GM12878 (cell line): ENCODE data around the gene TAS2R9. TPM values are rescaled to one million over a fixed set of nuclear protein-coding genes. Genes with fewer than 3 reads are reported as not detected.

Experiments
- ATAC-seq: fragments of 200-7000 bp; cut with Tn5 transposase; 3 replicates; pipeline ENCODE4 v1.9.1; 2020; ENCODE audit warnings: mild to moderate bottlenecking, moderate library complexity
- BruUV-seq: library from RNA; stranded (reverse); fragments of 400-500 nt; replicated peaks from 2 replicates; lab custom pipeline; 2021; lab: Mats Ljungman, UMichigan
- CTCF ChIA-PET: fragments of 300-600 bp; sonication (Branson Sonifier 250); formaldehyde crosslinking; extraction: SDS; loops from one replicate; lab custom pipeline; 2021; ENCODE audit warnings: inconsistent platforms; lab: Yijun Ruan, JAX
- POLR2A ChIA-PET: fragments of 350-600 bp; formaldehyde crosslinking; extraction: SDS; loops from one replicate; lab custom pipeline; 2021; ENCODE audit warnings: inconsistent platforms; lab: Charles Lee
- RAD21 ChIA-PET: fragments of 300-600 bp; sonication (Branson Sonifier 250); formaldehyde crosslinking; loops from one replicate; lab custom pipeline; 2023; ENCODE audit warnings: antibody characterized with exemption; ENCODE audit not compliant: unreplicated experiment; lab: Charles Lee
- SMC1A ChIA-PET: fragments of 300-600 bp; sonication (Branson Sonifier 250); formaldehyde crosslinking; loops from one replicate; lab custom pipeline; 2023; ENCODE audit not compliant: unreplicated experiment, uncharacterized antibody; lab: Charles Lee
- DNase-seq: peaks from one replicate; pipeline ENCODE4 v3.0.0-alpha.2; 2011; ENCODE audit warnings: low read depth, low spot score
- FAIRE-seq: peaks from 3 replicates; lab custom pipeline; 2011; peaks lifted over from hg19 to GRCh38; lab: Jason Lieb, UNC
- H2AFZ ChIP-seq: 2 replicates; pipeline ENCODE4 v1.6.0; 2011; ENCODE audit warnings: low read depth, low read length, control low read depth; ENCODE audit not compliant: control insufficient read depth
- H3K27ac ChIP-seq: 2 replicates; pipeline ENCODE4 v1.5.1; 2011; ENCODE audit warnings: control low read depth; ENCODE audit not compliant: control insufficient read depth, insufficient read depth
- H3K27me3 ChIP-seq, 2 experiments: replicated peaks in 1 of 2; 2 replicates each; pipeline versions ENCODE4 v1.6.0 to v1.6.1; 2011; ENCODE audit warnings: low read length in 1 of 2; ENCODE audit not compliant: control insufficient read depth in 2 of 2, insufficient read depth in 2 of 2
- H3K36me3 ChIP-seq, 2 experiments: 2 replicates each; pipeline ENCODE4 v1.5.1; 2011; ENCODE audit warnings: low read length in 1 of 2; ENCODE audit not compliant: control insufficient read depth in 2 of 2, insufficient read depth in 2 of 2
- H3K4me1 ChIP-seq: 2 replicates; pipeline ENCODE4 v1.6.1; 2011; ENCODE audit warnings: mild to moderate bottlenecking, low read length, moderate library complexity, mixed read lengths; ENCODE audit not compliant: control insufficient read depth, insufficient read depth
- H3K4me2 ChIP-seq: 2 replicates; pipeline ENCODE4 v1.6.0; 2011; ENCODE audit warnings: control low read depth; ENCODE audit not compliant: control insufficient read depth, insufficient read depth
- H3K4me3 ChIP-seq: fragments of 200-600 bp; sonication (generic); 2 replicates; pipeline ENCODE4 v1.5.1; 2016
- H3K79me2 ChIP-seq: 2 replicates; pipeline ENCODE4 v1.6.0; 2011; ENCODE audit warnings: low read length; ENCODE audit not compliant: control insufficient read depth, insufficient read depth
- H3K9ac ChIP-seq: 2 replicates; pipeline ENCODE4 v1.8.0; 2011; ENCODE audit warnings: low read length, control low read depth, mixed read lengths; ENCODE audit not compliant: control insufficient read depth, insufficient read depth
- H3K9me3 ChIP-seq: replicated peaks from 3 replicates; pipeline ENCODE4 v1.5.1; 2011; ENCODE audit warnings: mild to moderate bottlenecking, low read length; ENCODE audit not compliant: control insufficient read depth, insufficient read depth
- H4K20me1 ChIP-seq: 2 replicates; pipeline ENCODE4 v1.6.0; 2011; ENCODE audit not compliant: control insufficient read depth, insufficient read depth
- ATF7 ChIP-seq: fragments of 450-650 bp; IDR thresholded peaks from 2 replicates; pipeline ENCODE4 v1.6.1; 2016; ENCODE audit warnings: low read depth, mild to moderate bottlenecking
- CEBPB ChIP-seq, 2 experiments: fragments of 150-350 bp in 1 of 2; IDR thresholded peaks; 2 replicates each; pipeline ENCODE4 v1.6.1; 2012 to 2014; ENCODE audit warnings: low read depth in 2 of 2, low read length in 2 of 2, borderline replicate concordance in 1 of 2, inconsistent platforms in 1 of 2
- EGR1 ChIP-seq, 2 experiments: IDR thresholded peaks; 1 replicate in 1 of 2; 2 replicates in 1 of 2; pipeline ENCODE4 v1.6.1; 2011 to 2012; ENCODE audit warnings: low read depth in 2 of 2, low read length in 2 of 2, borderline replicate concordance in 1 of 2, mild to moderate bottlenecking in 1 of 2, moderate library complexity in 1 of 2
- GATAD2B ChIP-seq: fragments of 450-650 bp; conservative IDR thresholded peaks from 2 replicates; pipeline ENCODE4 v1.6.1; 2017; ENCODE audit warnings: low read depth, mild to moderate bottlenecking, moderate library complexity
- NFIC ChIP-seq: IDR thresholded peaks from 2 replicates; pipeline ENCODE4 v1.6.1; 2012; ENCODE audit warnings: low read depth, mild to moderate bottlenecking, inconsistent platforms, low read length, moderate library complexity
- SREBF2 ChIP-seq: IDR thresholded peaks from 2 replicates; pipeline ENCODE4 v1.6.1; 2012; ENCODE audit warnings: mild to moderate bottlenecking, low read length
- STAT1 ChIP-seq: fragments of 450-650 bp; conservative IDR thresholded peaks from 2 replicates; pipeline ENCODE4 v1.6.1; 2014; ENCODE audit warnings: antibody characterized with exemption, mild to moderate bottlenecking
- USF2 ChIP-seq: IDR thresholded peaks from 2 replicates; pipeline ENCODE4 v1.6.1; 2011; ENCODE audit warnings: low read depth, low read length, improper control_type of control experiment, borderline replicate concordance
- WGBS: methylation state at CpG from one replicate; pipeline ENCODE4 v1.1.6; 2016; ENCODE audit warnings: low lambda C conversion rate; ENCODE audit not compliant: insufficient replicate concordance, insufficient coverage; ENCODE audit errors: missing lambda C conversion rate; 5-methylcytosine and 5-hydroxymethylcytosine counted together
- in situ Hi-C: fragments of 300-500 bp; cut with MboI; formaldehyde crosslinking; loops from 9 replicates; pipeline ENCODE4 v1.14.3; 2018; ENCODE audit warnings: mixed read lengths
- intact Hi-C: fragments of 100-400 bp; cut with micrococcal nuclease; formaldehyde crosslinking; loops from one replicate; pipeline ENCODE4 v1.14.2; 2022; ENCODE audit not compliant: unreplicated experiment
- polyA plus RNA-seq, 11 experiments: library from polyadenylated mRNA; depleted of rRNA in 4 of 11; unstranded in 6 of 11; stranded (reverse) in 5 of 11; fragments of >200 nt; fragmentation: Nextera tagmentation in 4 of 11; fragmentation: Illumina TruSeq in 1 of 11; extraction: Ambion mirVana in 4 of 11; extraction: Trizol in 1 of 11; gene quantifications; 1 replicate in 1 of 11; 2 replicates in 10 of 11; pipeline versions ENCODE4 v1.2.1 to v1.2.3, GENCODE V29; 2011 to 2016; ENCODE audit warnings: inconsistent platforms in 2 of 11, missing spikeins in 2 of 11, low read depth in 1 of 11
- small RNA-seq: library from RNA; depleted of rRNA; stranded (forward); fragments of <200 nt; gene quantifications from one replicate; pipeline ENCODE3, GENCODE V24; 2014
- total RNA-seq, 4 experiments: library from RNA; depleted of rRNA in 3 of 4; stranded (reverse); fragments of >200 nt in 3 of 4; fragmentation: Illumina TruSeq in 1 of 4; extraction: Trizol in 1 of 4; gene quantifications; 2 replicates each; pipeline versions ENCODE4 v1.2.1 to v1.2.3, GENCODE V29; 2013 to 2021

TAS2R9 gene
- total and polyA plus RNA-seq, 10 of the 15 experiments (the other 5 are each of a cell fraction or from before 2014, with no cell fraction given): 0.08 to 0.13 TPM; not detected in 8

GRCh38 chr12:10759657-10760056, 50.3 kb downstream of the TAS2R9 start:
- Histone ChIP-seq H3K27ac (no peak overlapping the region), H3K79me2 (no peaks in the 10 kb centered on the region), H3K36me3 (no peaks in the 10 kb centered on the region), H3K9me3 (peaks cover 3% of the 10 kb centered on the region; the same call in 2 of the 3 replicates), H3K4me2 (no peak overlapping the region), H3K4me1 (no peaks in the 10 kb centered on the region), H3K4me3 (no peak overlapping the region), H4K20me1 (no peaks in the 10 kb centered on the region), H2AFZ (no peak overlapping the region), H3K9ac (no peak overlapping the region), H3K27me3 (no peaks in the 10 kb centered on the region)
- DNase-seq (no peak), ATAC-seq (no peak), FAIRE-seq (no peak)
- intact Hi-C loops (no loop called here), in situ Hi-C loops (no loop called here)
- ChIA-PET SMC1A (interaction anchor here (1.0 kb wide), 1 partner anchor 9 kb away, joined by 3 read pairs; no protein-coding TSS in a partner anchor), POLR2A (no interaction called here), CTCF (interaction anchor here (3.5 kb wide), 1 partner anchor 10 kb away, joined by 18 read pairs; no protein-coding TSS in a partner anchor), RAD21 (interaction anchor here (1.7 kb wide), 1 partner anchor 12 kb away, joined by 4 read pairs; no protein-coding TSS in a partner anchor)
- TF ChIP-seq GATAD2B (no peak), CEBPB (IDR thresholded peaks at IDR 0.05; ENCODE audit: borderline replicate concordance in 1 of 2, low read depth in 2 of 2, low read length in 2 of 2) (no peak), NFIC (no peak), ATF7 (no peak), STAT1 (no peak), EGR1 (IDR thresholded peaks at IDR 0.05; ENCODE audit: borderline replicate concordance in 1 of 2, low read depth in 2 of 2, low read length in 2 of 2) (no peak), SREBF2 (no peak), USF2 (no peak)
- no TSS peak for BruUV-seq
- WGBS: 3% methylated on average over 2 of the region's 2 CpGs

Small RNAs within 50 kb of the gene (small RNA-seq; reads per million reads assigned to genes)
- not detected for gene PRR4

Other genes with a start within 250 kb of the TAS2R9 start
Only the 7 nearest of the 15 such genes appear.
- 71.7 and 83.5 TPM in 2 replicates for gene YBX3, start 86.8 kb downstream of the TAS2R9 start, total RNA-seq (2014; rRNA removed)
- gene YBX3, start 86.8 kb downstream of the TAS2R9 start, total RNA-seq (2014; rRNA removed; fragmentation: Illumina TruSeq; extraction: Trizol): 110 TPM in 2 replicates
- gene YBX3, start 86.8 kb downstream of the TAS2R9 start, total RNA-seq (2021): 221 and 234 TPM in 2 replicates
- 97.2 and 98.6 TPM in 2 replicates for gene YBX3, start 86.8 kb downstream of the TAS2R9 start, polyA plus RNA-seq (2011; rRNA removed)
- gene YBX3, start 86.8 kb downstream of the TAS2R9 start, polyA plus RNA-seq (2014; fragmentation: Illumina TruSeq; extraction: Trizol): 162 and 211 TPM in 2 replicates
- 100 to 1,000 TPM in 1 of 2 experiments, 10 to 100 TPM in 1; 49.1 to 113 TPM for gene YBX3, start 86.8 kb downstream of the TAS2R9 start, polyA plus RNA-seq (2014; fragmentation: Nextera tagmentation; extraction: Ambion mirVana)
- 116 and 123 TPM in 2 replicates for gene YBX3, start 86.8 kb downstream of the TAS2R9 start, polyA plus RNA-seq (2014; rRNA removed)
- gene YBX3, start 86.8 kb downstream of the TAS2R9 start, polyA plus RNA-seq (2016; fragmentation: Nextera tagmentation; extraction: Ambion mirVana): 100 to 1,000 TPM in 1 of 2 experiments, 10 to 100 TPM in 1; 25.9 to 169 TPM
- gene TAS2R7, start 7.5 kb downstream of the TAS2R9 start, total RNA-seq (2014; rRNA removed): not detected in 2 replicates
- gene TAS2R7, start 7.5 kb downstream of the TAS2R9 start, total RNA-seq (2014; rRNA removed; fragmentation: Illumina TruSeq; extraction: Trizol): not detected in 2 replicates
- gene TAS2R7, start 7.5 kb downstream of the TAS2R9 start, total RNA-seq (2021): not detected in 2 replicates
- not detected in 2 replicates for gene TAS2R7, start 7.5 kb downstream of the TAS2R9 start, polyA plus RNA-seq (2011; rRNA removed)
- gene TAS2R7, start 7.5 kb downstream of the TAS2R9 start, polyA plus RNA-seq (2014; fragmentation: Illumina TruSeq; extraction: Trizol): not detected in 2 replicates
- not detected for gene TAS2R7, start 7.5 kb downstream of the TAS2R9 start, polyA plus RNA-seq (2014; fragmentation: Nextera tagmentation; extraction: Ambion mirVana)
- gene TAS2R7, start 7.5 kb downstream of the TAS2R9 start, polyA plus RNA-seq (2014; rRNA removed): not detected in 2 replicates
- not detected for gene TAS2R7, start 7.5 kb downstream of the TAS2R9 start, polyA plus RNA-seq (2016; fragmentation: Nextera tagmentation; extraction: Ambion mirVana)
- gene TAS2R8, start 2.9 kb downstream of the TAS2R9 start, total RNA-seq (2014; rRNA removed): not detected in 2 replicates
- gene TAS2R8, start 2.9 kb downstream of the TAS2R9 start, total RNA-seq (2014; rRNA removed; fragmentation: Illumina TruSeq; extraction: Trizol): not detected in 2 replicates
- not detected in 2 replicates for gene TAS2R8, start 2.9 kb downstream of the TAS2R9 start, total RNA-seq (2021)
- 0.13 TPM in 1 of 2 replicates, not detected in the other for gene TAS2R8, start 2.9 kb downstream of the TAS2R9 start, polyA plus RNA-seq (2011; rRNA removed)
- gene TAS2R8, start 2.9 kb downstream of the TAS2R9 start, polyA plus RNA-seq (2014; fragmentation: Illumina TruSeq; extraction: Trizol): not detected in 2 replicates
- not detected for gene TAS2R8, start 2.9 kb downstream of the TAS2R9 start, polyA plus RNA-seq (2014; fragmentation: Nextera tagmentation; extraction: Ambion mirVana)
- gene TAS2R8, start 2.9 kb downstream of the TAS2R9 start, polyA plus RNA-seq (2014; rRNA removed): not detected in 2 replicates
- gene TAS2R8, start 2.9 kb downstream of the TAS2R9 start, polyA plus RNA-seq (2016; fragmentation: Nextera tagmentation; extraction: Ambion mirVana): not detected
- gene TAS2R10, start 16.2 kb upstream of the TAS2R9 start, total RNA-seq (2014; rRNA removed): 0.82 and 1.4 TPM in 2 replicates
- gene TAS2R10, start 16.2 kb upstream of the TAS2R9 start, total RNA-seq (2014; rRNA removed; fragmentation: Illumina TruSeq; extraction: Trizol): 0.85 and 1.0 TPM in 2 replicates
- 0.37 and 0.54 TPM in 2 replicates for gene TAS2R10, start 16.2 kb upstream of the TAS2R9 start, total RNA-seq (2021)
- 0.91 and 2.3 TPM in 2 replicates for gene TAS2R10, start 16.2 kb upstream of the TAS2R9 start, polyA plus RNA-seq (2011; rRNA removed)
- gene TAS2R10, start 16.2 kb upstream of the TAS2R9 start, polyA plus RNA-seq (2014; fragmentation: Illumina TruSeq; extraction: Trizol): 0.29 TPM in 1 of 2 replicates, not detected in the other
- gene TAS2R10, start 16.2 kb upstream of the TAS2R9 start, polyA plus RNA-seq (2014; fragmentation: Nextera tagmentation; extraction: Ambion mirVana): under 1 TPM in 1 of 2 experiments, not detected in 1; 0.11 TPM
- 0.61 TPM in 1 of 2 replicates, not detected in the other for gene TAS2R10, start 16.2 kb upstream of the TAS2R9 start, polyA plus RNA-seq (2014; rRNA removed)
- gene TAS2R10, start 16.2 kb upstream of the TAS2R9 start, polyA plus RNA-seq (2016; fragmentation: Nextera tagmentation; extraction: Ambion mirVana): under 1 TPM; 0.16 to 0.28 TPM
- gene PRR4, start 39.3 kb upstream of the TAS2R9 start, total RNA-seq (2014; rRNA removed): 0.85 and 1.5 TPM in 2 replicates
- 4.5 and 5.4 TPM in 2 replicates for gene PRR4, start 39.3 kb upstream of the TAS2R9 start, total RNA-seq (2014; rRNA removed; fragmentation: Illumina TruSeq; extraction: Trizol)
- gene PRR4, start 39.3 kb upstream of the TAS2R9 start, total RNA-seq (2021): 1.6 and 2.2 TPM in 2 replicates
- 4.8 and 5.7 TPM in 2 replicates for gene PRR4, start 39.3 kb upstream of the TAS2R9 start, polyA plus RNA-seq (2011; rRNA removed)
- gene PRR4, start 39.3 kb upstream of the TAS2R9 start, polyA plus RNA-seq (2014; fragmentation: Illumina TruSeq; extraction: Trizol): 3.6 and 4.5 TPM in 2 replicates
- gene PRR4, start 39.3 kb upstream of the TAS2R9 start, polyA plus RNA-seq (2014; fragmentation: Nextera tagmentation; extraction: Ambion mirVana): 1 to 10 TPM; 1.6 to 2.8 TPM
- gene PRR4, start 39.3 kb upstream of the TAS2R9 start, polyA plus RNA-seq (2014; rRNA removed): 0.14 and 1.6 TPM in 2 replicates
- 1 to 10 TPM; 1.3 to 1.8 TPM for gene PRR4, start 39.3 kb upstream of the TAS2R9 start, polyA plus RNA-seq (2016; fragmentation: Nextera tagmentation; extraction: Ambion mirVana)
- gene PRH1, start 74.1 kb upstream of the TAS2R9 start, total RNA-seq (2014; rRNA removed): 17.7 and 19.7 TPM in 2 replicates
- 26.3 and 29.6 TPM in 2 replicates for gene PRH1, start 74.1 kb upstream of the TAS2R9 start, total RNA-seq (2014; rRNA removed; fragmentation: Illumina TruSeq; extraction: Trizol)
- gene PRH1, start 74.1 kb upstream of the TAS2R9 start, total RNA-seq (2021): 9.2 and 11.6 TPM in 2 replicates
- 11.6 and 13.4 TPM in 2 replicates for gene PRH1, start 74.1 kb upstream of the TAS2R9 start, polyA plus RNA-seq (2011; rRNA removed)
- 4.0 and 6.5 TPM in 2 replicates for gene PRH1, start 74.1 kb upstream of the TAS2R9 start, polyA plus RNA-seq (2014; fragmentation: Illumina TruSeq; extraction: Trizol)
- 10 to 100 TPM in 1 of 2 experiments, 1 to 10 TPM in 1; 2.5 to 11.9 TPM for gene PRH1, start 74.1 kb upstream of the TAS2R9 start, polyA plus RNA-seq (2014; fragmentation: Nextera tagmentation; extraction: Ambion mirVana)
- 3.2 and 3.4 TPM in 2 replicates for gene PRH1, start 74.1 kb upstream of the TAS2R9 start, polyA plus RNA-seq (2014; rRNA removed)
- gene PRH1, start 74.1 kb upstream of the TAS2R9 start, polyA plus RNA-seq (2016; fragmentation: Nextera tagmentation; extraction: Ambion mirVana): 10 to 100 TPM; 14.0 to 15.6 TPM
- 1.8 and 1.9 TPM in 2 replicates for gene TAS2R13, start 99.4 kb upstream of the TAS2R9 start, total RNA-seq (2014; rRNA removed)
- gene TAS2R13, start 99.4 kb upstream of the TAS2R9 start, total RNA-seq (2014; rRNA removed; fragmentation: Illumina TruSeq; extraction: Trizol): 2.2 and 2.9 TPM in 2 replicates
- 0.72 and 1.0 TPM in 2 replicates for gene TAS2R13, start 99.4 kb upstream of the TAS2R9 start, total RNA-seq (2021)
- gene TAS2R13, start 99.4 kb upstream of the TAS2R9 start, polyA plus RNA-seq (2011; rRNA removed): 0.30 and 0.75 TPM in 2 replicates
- 0.12 TPM in 1 of 2 replicates, not detected in the other for gene TAS2R13, start 99.4 kb upstream of the TAS2R9 start, polyA plus RNA-seq (2014; fragmentation: Illumina TruSeq; extraction: Trizol)
- gene TAS2R13, start 99.4 kb upstream of the TAS2R9 start, polyA plus RNA-seq (2014; fragmentation: Nextera tagmentation; extraction: Ambion mirVana): not detected
- 0.13 TPM in 1 of 2 replicates, not detected in the other for gene TAS2R13, start 99.4 kb upstream of the TAS2R9 start, polyA plus RNA-seq (2014; rRNA removed)
- gene TAS2R13, start 99.4 kb upstream of the TAS2R9 start, polyA plus RNA-seq (2016; fragmentation: Nextera tagmentation; extraction: Ambion mirVana): not detected